Activated gamma-delta T cell treated with Interleukin-2 at 50 U/mL for 16 hours (primary cell): ENCODE results near the gene AMMECR1.
"Not testable (repeated sequence)": the region's sequence is repeated elsewhere in the genome, so short reads cannot be mapped to it uniquely, and the experiment has no call there.

Experiments
- DNase-seq: peaks from one replicate; pipeline ENCODE4 v3.0.0-alpha.2; 2020

The AMMECR1 gene

DNA sequence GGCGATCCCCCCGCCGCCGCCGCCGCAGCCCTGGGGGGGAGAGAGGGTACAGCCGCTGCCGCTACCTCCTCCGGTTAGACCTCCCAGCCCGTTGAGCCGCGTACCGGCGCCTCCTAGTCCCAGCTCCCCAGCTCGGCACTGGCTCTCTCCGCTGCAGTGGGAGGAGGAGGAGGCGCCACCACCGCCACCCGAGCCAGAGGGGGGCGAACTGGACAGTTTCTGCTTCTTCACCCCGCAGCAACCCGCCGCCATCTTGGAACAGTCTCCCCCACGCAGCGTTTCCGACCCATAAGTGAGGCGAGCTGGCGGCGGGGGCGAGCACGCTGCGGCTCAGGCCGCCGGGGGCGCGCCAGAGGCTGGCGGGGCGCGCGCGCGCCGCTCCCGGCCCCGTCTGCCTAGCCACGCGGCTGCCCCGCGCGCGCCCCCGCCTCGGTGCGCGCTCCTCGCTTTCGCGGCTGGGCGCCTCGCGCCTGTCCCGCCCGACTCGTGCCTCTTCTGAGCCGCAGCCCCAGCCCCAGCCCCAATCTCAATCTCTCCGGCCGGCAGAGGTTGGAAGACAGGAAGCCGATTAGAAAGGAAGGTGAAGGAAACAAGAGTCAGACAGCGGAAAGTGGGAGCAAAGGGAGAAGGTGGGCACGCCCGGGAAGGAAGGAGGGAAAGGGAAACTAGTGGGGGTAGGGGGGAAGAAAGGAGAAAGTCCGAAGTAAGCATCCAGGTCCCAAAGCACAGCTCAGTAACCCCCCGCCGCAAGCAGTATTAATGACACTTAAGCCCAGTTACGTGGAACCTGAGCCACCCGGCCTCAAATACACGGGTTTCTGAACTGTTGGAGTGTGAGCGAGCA is at the start of gene AMMECR1:
Gene AMMECR1 (minus strand): TSS at position 266 of the 844 bp plus-strand sequence. CDS start 14 bp downstream, at position 252.
- peak; percentile 72 for DNase-seq

DNA sequence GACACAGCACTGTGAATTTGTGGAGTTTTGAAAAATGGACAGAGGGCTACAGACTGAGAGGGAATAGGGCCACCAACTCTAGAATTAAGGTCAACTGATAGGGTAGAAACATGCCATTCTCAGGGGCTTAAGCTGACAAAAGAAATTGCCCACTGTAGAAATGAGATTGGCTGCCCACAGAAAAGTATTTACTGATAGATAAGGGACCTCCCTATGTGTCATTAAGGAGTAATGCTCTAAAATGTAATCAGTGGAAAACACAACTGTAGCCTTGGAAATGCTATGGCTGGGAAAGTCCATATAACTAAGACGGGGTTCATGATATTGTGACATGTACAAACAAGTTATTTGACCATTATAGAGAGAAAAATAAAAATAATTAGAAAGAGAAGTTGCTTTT is 45.4 kb upstream of the AMMECR1 start:
- no peak for DNase-seq

DNA sequence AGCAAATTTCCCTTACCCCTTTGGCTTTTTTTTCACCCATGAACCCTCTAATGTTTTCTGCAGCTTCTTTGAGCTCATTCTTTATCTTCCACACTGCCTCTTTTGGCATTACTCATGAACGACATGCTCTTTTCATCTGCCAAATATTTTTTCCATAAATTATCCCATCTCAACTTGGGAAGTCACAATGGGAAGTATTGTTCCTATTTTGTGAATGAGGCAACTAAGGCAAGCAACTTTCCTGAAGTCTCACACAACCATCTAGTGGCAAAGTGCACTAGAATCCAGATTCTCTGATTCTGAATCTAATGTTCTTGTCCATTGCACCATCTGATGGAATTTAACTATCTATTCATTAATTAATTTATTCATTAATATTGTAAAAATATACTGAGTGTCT is 41.4 kb upstream of the AMMECR1 start:
- DNase-seq: no peak

DNA sequence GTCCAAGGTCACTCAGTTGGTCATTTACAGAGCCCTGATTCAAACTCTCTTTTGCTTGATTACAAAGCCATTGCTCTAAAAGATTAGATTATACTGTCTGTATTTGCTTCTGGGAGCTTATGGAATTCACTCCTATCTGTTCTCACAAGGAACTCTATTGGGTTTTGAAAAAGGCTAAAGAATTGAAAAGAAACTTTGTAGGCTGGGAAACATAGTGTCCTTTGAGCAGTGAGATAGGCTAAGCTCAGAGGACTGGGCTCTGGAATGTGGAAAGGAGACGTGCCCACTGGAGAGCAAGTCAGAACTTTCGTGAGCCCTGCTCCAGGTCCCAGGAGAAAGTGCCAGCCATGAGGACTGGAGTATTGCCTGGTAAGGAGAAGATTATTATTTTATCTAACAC is 40.7 kb upstream of the AMMECR1 start, which contains the start of gene RTL9:
Gene RTL9 (plus strand): TSS at position 301 of the 400 bp plus-strand sequence. CDS start 91,770 bp downstream, outside the sequence.
- no peak for DNase-seq

DNA sequence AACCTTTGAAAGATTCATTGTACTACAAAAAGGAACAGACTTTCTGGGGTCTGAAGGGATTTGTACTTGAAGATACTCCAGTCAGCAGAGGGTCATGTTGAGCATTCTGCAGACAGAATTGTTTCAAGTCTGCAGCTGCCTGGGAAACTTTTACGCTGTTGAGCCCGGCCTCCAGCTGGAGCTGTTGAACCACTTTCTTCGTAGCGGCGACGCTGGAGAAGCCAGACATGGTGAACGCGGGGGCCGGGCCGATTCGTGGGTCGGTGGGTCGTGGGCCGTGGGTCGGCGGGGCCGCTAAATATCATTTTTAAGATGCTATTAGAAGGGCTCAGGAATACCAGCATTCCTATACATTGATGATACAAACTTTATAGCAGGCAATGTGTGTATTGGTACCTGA is 28.8 kb upstream of the AMMECR1 start:
- no peak for DNase-seq

DNA sequence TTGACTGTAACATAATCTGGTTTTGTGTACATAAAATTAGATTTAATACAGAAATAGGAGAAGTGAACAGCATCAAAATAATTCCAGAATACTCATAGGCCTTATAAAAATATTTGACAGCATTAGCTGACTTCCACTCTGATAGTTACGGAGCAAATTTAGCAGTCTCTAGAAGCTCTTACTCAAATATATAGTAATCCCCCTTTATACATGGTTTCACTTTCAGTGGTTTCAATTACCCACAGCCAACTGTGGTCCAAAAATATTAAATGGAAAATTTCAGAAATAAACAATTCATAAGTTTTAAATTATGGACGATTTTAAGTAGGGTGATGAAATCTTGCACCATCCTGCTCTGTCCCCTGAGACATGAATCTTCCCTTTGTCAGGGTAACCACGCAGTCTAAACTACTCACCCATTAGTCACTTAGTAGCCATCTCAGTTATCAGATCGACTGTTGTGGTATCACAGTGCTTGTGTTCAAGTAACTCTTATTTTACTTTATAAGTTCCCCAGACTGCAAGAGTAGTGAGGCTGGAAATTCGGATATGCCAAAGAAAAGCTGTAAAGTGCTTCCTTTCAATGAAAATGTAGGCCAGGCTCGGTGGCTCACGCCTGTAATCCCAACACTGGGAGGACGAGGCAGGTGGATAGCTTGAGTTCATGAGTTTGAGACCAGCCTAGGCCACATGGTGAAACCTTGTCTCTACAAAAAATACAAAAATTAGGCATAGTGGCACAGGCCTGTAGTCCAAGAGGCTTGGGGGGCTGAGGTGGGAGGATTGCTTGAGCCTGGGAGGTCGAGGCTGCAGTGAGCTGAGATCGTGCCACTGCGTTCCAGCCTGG is 23.5 kb upstream of the AMMECR1 start:
- no peak for DNase-seq

DNA sequence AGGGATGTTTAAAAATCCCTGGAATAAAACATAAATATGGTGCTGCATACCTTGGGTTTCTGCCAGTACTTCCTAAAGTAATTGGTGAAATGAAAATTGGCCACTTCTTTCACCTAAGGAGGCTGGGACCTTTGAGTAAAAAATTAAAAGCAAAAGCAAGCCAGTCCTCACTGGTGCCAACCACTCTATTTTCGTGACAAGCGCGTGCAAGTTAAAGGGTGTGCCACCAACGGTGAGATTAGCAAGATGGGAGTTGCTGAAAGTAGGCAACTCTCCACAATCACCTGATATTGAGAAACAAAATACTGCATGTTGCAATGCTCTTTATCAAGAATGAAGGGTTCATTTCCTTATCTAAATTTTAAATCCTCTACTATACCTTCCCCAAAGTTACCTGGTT is 21.1 kb upstream of the AMMECR1 start:
- DNase-seq: no peak

DNA sequence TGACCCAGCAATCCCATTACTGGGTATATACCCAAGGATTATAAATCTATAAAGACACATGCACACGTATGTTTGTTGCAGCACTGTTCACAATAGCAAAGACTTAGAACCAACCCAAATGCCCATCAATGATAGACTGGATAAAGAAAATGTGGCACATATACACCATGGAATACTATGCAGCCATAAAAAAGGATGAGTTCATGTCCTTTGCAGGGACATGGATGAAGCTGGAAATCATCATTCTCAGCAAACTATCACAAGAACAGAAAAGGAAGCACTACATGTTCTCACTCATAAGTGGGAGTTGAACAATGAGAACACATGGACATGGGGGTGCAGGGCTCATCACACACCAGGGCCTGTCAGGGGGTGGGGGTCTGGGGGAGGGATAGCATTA is 15.6 kb upstream of the AMMECR1 start:
- DNase-seq: not testable (repeated sequence)

DNA sequence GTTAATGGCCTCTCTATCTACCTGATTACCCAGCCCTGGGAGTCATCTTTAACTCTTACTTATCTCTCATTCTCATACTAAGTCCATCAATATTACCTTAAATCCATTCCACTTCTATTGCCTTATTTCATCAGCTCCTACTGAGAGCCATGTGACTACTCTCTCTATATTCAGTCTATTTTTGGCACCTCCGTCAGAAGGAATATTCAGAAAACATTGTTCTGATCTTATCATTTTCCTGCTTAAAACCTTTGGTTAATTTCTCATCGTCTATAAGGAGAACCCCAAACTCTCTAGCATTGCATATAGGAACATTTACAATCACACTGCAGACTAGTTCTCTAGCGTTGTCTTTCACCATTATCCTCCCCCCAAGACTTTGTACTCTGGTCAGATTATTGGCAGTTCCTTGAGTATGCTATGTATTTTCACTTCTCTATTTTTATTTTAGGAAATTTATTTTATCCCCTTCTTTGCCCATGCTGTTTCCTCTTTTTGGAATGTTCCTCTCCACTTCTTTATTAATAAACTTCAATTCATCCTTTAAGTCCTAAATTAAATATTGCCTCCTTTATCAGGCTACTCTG is 13.7 kb upstream of the AMMECR1 start:
- no peak for DNase-seq

DNA sequence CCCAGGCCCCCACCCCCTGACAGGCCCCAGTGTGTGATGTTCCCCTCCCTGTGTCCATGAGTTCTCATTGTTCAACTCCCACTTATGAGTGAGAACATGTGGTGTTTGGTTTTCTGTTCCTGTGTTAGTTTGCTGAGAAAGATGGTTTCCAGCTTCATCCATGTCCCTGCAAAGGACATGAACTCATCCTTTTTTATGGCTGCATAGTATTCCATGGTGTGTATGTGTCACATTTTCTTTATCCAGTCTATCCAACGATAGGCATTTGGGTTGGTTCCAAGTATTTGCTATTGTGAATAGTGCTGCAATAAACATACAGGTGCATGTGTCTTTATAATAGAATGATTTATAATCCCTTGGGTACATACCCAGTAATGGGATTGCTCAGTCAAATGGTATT is 10.7 kb upstream of the AMMECR1 start:
- DNase-seq: not testable (repeated sequence)

DNA sequence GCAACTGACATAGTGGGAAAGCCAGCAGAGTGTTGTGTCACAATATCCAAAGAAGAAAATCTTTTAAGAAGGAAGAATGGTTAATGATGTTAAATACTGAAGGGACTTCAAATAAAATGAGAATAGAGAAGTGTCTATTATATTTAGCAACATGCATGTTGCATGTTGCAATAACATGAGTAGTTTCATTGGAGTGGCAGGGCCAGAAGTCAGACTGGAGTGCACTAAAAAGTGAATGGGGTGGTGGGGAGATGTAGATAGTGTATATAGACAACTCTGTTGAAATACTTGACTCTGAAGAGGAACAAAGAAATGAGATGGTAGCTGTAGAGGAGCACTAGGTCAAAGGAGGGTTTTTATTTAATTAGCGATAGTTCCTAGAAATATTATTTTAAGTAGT is 9.5 kb upstream of the AMMECR1 start:
- no peak for DNase-seq

DNA sequence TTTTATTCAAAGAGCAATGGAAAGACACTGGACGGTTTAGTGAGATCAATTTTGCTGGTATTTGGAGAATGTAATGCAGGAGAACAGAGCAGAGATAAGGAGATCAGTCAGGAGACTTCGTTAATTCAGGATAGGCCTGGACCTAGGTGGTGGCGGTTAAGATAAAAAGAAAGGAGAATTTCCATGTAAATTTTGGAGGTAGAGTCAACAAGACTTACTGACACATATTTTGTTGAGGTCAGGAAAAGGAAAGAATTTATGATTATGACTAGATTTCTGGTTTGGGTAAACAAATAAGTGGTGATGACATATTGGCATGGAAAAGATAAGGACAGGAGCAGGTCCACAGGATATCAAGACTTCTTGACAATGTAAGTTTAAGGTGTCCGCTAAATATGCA is 8.8 kb upstream of the AMMECR1 start:
- no peak for DNase-seq

DNA sequence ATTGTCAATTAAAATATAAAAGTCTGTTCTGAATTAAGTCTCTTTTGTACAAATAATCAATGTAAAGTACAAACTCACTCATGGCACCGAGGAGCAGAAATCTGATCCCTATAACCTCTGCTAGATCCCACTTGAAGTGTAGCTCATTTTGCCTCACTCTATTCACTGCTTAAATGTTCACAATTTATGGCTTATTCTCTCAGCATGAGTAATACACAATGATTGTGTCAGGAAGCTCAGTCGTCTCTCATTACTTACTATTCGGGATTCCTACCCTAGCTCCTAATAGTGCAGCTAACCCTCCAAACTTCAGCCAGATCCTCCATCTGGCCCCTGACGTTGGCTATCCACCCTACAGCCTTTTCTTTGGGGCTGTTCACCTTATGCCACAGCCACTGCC is 4.7 kb upstream of the AMMECR1 start:
- no peak for DNase-seq

DNA sequence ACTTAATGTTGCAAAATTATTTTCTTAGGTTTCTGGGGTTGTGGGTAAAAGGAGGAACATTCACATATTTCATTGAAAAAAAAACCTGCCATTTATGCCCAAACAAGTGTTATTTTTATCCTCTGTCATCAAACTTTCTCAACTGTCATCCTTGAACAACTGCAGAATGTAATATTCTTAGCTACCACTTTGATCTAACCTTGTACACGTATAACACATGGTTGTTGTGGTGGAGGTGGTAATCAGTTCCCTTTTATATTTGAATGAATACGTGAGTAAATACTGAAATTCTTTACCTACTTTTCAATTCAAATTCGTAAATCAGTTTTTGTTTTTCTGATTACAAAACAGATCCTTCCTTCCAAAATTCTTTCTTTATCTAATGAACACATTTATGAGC is 3.8 kb upstream of the AMMECR1 start:
- no peak for DNase-seq

DNA sequence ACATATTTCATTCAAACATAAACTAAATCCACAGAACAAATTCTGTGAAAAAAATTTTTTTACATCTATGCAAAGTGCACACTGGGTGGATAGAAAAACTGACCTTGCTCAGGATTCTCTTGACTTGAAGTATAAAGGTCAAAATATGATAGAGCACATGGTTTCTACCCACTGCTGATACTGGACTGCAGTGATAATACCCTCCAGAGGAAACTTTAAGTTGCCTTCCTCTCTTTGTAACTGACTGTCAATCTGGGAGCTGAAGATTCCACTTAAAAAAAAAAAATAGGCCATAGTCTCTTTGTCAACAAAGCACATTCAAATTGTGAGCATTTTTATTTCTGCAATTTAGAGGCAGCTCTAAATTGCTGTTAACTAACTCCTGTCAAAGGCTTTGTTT is 3.2 kb upstream of the AMMECR1 start:
- DNase-seq: no peak

DNA sequence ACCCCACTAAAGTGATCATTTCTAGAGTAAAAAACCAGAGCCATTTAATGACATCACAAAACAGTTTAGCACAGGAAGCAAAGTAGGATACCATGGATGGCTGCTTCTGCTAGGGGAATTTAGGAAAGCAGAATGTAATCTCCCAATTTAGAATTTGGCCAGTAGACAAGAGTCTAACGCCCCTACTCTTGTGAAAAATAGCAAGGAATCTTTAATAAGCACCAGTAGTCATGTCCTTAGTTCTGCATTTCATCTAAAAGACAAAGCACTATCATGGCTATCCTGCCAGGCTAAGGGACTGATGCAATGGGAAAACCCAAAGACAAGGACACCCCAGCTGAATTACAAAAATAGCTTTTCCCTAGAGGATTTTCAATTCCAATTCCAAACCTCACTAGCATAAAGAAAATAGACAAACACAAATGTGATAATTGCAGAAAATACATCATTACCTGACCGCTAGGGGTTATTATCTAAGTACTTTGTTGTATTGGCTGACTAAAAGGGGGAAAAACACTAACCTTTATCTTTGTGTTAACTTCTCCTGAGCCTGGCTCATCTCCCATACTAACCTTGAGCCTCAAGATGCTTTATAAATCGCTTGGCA is 2.6 kb upstream of the AMMECR1 start:
- DNase-seq: no peak

DNA sequence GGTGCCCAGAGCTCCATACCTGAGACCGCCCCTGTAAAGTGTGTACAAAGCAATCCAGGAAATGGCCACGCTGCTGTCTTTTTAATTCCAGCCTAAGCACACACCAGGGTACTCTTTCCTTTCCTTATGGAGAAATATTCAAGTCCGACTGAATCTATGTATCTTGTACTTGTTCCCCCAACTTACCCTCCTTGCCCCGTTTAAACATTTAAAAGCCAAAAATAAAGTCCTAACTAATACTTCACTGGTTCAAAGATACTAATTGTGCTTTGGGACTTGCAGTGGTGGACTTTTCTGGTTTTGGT is 731 bp upstream of the AMMECR1 start:
- no peak for DNase-seq

DNA sequence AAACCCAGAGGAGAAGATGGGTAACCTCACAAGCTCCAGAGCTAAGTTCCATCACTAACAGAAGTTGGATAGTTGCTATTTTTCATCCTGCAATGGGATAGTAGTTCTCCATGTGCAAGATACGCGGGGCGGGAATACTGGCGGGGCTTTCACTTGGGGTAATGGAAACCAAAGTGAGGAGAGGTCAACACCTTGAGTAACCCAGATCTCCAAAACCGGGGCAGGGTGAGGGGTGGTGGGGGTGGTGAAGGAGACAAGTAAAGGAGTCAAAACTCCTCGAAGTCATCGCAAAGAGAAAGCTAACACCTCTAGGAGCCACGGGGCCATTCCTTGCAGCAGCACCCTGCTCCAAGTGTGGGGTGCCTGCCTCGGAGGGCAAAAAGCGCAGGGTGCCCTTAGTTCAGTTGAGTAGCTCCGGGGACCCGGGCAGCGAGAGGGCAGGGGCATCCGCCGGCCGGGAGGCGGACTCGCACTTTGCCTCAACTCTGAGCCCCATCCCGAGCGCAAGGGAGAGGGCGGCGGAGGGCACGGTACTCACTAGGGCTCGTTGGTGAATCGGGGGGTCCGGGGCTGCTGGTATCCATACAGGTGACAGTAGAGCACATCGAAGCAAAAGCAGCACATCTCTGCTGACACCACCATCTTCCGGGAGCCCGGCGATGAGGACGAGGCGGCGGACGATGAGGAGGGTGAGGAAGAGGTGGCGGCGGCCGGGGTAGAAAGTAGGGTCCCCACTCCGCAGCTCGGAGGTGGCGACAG is 645 bp downstream of the AMMECR1 start:
- DNase-seq: peak; percentile 20

DNA sequence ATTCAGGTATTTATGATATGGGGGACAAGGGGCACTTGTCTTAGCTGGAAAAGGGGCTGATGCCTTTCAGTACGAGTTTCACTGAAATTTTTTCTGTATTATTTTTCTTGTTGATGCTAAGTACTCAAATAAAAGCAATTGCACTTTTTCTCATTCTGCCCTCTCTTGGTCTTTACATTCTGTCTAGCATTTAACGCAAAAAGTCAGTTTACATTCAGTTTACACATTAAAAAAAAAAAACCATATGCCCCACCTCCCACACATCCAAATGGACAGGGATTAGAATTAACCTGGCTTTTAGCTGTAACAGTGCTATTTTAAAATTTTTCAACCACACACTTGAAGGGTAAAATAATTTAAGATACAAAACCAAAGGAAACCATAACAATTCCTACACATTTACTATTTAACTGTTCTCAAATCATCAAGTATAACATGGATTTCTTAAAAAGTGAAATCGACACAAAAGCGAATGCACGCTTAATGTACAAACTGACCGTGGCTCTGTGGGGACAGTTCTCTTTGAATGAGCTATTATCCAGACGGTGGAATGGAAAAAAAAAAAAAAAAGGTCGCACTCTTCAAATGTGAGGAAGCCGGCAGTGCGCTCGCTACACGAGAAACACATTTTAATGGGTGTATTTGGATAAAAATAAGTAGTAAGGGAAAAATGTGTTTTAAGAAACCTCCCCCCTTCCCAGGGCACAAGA is 1.4 kb downstream of the AMMECR1 start:
- DNase-seq: no peak

DNA sequence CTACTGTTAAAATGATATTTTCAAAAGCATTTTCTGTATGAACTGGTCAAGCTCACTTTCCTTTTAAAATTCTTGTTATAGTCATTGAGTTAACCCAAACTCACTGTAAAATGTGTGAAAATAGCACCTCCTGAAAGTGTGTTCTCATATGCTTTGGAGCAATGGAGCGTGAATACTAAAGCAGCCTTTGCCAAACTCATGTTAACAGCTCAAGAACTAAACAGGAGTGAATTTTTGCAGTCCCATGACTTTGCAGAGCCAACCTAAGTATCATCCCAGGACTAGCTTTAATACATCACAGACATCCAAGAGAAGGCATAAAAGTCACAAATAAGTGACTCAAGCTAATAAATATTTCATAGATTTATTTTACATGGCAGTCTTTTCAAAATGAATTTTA is 2.3 kb downstream of the AMMECR1 start:
- DNase-seq: no peak

DNA sequence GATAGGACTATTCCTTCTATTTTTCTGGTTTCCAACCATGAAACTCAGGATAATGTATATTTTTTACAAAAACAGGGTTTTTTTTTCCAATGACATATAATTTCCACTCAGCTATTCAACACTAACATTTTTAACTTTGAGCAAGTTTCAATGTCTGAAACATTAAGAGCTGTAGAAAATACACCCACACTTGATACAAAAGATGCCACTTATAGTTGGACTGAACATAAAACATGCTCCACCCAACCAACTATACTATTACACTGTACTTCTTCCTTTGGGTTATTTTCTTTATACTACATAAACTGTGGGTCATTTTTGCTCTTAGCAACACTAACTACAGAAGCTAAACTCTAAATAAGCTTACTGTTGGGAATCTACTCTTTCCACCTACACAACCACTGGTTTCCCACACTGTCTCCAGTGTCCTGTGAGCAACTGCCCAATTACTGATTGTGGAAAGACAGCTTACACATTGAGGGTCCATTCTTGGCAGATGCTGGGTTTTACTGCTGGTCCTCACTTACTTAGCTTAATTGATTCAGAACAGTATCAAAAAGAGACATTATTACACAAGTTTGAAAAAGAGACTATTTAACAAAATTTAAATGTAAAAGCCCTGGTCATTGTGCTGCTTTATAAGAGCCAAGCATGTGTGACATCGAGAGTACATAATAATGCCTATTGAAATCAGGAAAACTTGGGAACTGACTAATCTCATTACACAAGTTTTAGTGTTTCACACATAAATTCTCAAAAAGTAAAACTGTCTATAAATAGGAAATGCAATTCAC is 6.3 kb downstream of the AMMECR1 start:
- no peak for DNase-seq
